Skin of body (tissue), 2 donors: ENCODE measurements around the gene KLHL11. TPM values are rescaled to one million over a fixed set of nuclear protein-coding genes. Genes with fewer than 3 reads are reported as not detected.
"Not testable (repeated sequence)": the region's sequence is repeated elsewhere in the genome, so short reads cannot be mapped to it uniquely, and the experiment has no call there.

ENCODE experiments used
- DNase-seq: peaks from one replicate; lab custom pipeline; 2025; lab: John Stamatoyannopoulos, UW
- total RNA-seq: library from RNA; depleted of rRNA; stranded (reverse); fragments of >200 nt; gene quantifications from one replicate; pipeline ENCODE4 v1.2.3, GENCODE V29; 2014

KLHL11 gene
- total RNA-seq, 1 donor from 2014 or later, result 25.8 TPM

DNA sequence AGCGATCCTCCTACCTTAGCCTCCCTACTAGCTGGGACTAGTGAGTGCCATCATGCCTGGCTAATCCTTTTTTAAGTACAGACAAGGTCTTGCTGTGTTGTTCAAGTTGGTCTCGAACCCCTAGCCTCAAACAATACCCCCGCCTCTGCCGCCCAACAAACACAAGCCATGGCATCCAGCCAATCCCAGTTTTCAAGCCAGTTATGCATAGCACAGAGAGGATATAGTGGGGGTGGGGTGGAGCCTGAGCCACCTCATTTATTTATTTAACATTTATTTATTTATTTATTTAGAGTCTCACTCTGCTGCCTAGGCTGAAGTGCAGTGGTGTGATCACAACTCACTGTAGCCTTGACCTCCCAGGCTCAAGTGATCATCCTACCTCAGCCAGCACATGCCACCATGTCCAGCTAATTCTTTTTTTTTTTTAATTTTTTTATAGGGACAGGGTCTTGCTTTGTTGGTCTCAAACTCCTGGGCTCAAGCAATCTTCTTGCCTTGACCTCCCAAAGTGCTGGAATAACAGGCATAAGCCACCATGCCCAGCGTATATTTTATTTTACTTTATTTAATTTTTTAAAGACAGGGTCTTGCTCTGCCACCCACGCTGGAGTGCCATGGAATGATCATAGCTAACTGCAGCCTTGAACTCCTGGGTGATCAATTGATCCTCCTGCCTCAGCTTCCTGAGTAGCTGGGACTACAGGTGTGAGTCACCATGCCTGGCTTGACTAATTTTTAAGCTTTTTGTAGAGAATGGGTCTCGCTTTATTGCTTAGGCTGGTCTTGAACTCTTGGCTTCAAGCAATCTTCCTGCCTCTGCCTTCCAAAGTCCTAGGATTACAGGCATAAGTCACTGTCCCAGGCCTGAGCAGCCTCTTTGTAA is 26.2 kb upstream of the KLHL11 start:
- DNase-seq, result no peak

DNA sequence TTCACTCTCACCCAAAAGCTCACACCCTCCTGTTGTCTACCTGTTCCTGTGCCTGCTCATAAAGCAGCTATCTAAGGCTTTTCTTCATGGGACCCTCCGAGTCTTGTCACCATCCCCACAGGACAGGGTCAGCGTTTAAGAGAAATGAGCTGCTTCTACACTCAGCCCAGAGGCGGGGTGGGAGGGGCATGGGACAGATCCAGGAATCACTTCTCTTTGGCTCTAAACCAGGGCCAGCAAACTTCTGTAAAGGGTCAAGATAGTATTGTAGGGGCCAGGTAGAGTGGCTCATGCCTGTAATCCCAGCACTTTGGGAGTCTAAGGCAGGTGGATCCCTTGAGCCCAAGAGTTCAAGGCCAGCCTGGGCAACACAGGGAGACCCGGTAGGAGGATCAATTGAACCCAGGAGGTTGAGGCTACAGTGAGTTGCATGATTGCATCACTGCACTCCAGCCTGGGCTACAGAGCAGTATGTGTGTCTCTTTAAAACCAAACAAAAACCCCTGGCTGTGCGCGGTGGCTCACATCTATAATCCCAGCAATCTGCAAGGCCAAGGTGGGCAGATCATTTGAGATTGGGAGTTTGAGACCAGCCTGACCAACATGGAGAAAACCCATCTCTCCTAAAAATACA is 23.2 kb upstream of the KLHL11 start:
- DNase-seq, result no peak

DNA sequence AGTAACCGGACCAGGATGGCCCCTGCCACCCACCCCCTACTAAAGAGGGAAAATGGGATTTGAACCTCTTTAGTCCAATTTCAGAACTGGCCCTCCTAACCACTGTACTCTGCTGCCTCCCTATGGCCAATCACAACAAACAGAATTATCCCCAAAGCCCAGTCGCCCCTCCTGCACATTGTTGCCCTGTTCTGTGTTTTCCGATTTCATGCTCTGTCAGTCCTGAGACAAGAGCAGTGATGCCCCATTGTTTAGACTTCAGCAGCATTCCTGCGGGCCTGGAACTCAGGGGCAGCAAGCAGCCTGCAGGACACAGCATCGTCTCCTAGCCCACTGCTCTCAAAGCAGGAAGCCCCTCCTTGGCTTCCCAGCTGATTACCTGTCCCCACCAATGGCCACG is 20.5 kb upstream of the KLHL11 start:
- DNase-seq, result no peak

DNA sequence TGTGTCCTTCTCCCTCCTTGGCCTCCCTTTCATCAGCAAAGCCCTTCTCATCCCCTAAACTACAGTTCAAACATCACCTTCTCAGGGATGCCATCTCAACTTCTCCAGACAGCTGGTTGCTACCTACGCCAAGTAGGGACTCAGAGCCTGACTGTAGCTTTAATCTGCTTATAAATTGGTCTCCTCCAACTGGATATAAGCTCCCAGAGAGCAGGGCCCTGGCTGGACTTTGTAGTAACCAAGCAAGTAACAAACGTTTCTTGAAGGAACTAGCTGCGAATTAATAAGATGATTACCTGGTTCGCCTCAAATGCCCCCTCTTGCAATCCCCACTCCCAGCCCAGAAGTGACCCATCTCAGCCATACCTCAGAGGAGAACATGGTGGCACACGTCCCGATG is 17.5 kb upstream of the KLHL11 start:
- DNase-seq, result no peak

DNA sequence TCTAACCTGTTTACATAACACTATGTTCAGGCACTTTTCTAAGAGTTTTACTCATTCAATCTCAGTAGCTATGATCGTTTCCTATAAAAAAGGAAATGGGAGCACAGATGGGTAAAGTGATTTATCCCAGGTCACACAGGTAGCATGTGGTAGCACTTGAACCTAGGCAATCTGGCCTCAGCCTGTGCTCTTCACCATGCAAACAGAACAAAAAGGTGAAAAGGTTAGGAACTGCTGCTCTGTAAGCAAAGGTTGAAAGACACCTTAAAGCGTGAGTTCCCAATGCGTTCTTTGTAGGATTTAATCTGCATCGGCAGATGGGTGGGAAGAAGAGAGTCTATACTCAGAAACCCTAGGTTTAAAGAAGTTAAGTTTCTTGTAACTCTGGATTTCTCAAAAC is 14.9 kb upstream of the KLHL11 start:
- no peak for DNase-seq

DNA sequence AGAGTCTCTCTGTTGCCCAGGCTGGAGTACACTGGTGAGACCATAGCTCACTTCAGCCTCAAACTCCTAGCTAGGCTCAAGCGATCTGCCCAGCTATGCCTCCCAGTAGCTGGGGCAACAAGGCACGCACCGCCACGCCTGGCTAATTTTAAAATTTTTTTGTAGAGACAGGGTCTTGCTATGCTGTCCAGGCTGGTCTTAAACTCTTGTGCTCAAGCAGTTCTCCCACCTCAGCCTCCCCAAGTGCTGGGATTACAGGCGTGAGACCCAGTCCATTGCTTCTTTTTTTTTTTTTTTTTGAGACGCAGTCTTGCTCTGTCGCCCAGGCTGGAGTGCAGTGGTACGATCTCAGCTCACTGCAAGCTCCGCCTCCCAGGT is 9.1 kb upstream of the KLHL11 start:
- DNase-seq, result not testable (repeated sequence)

DNA sequence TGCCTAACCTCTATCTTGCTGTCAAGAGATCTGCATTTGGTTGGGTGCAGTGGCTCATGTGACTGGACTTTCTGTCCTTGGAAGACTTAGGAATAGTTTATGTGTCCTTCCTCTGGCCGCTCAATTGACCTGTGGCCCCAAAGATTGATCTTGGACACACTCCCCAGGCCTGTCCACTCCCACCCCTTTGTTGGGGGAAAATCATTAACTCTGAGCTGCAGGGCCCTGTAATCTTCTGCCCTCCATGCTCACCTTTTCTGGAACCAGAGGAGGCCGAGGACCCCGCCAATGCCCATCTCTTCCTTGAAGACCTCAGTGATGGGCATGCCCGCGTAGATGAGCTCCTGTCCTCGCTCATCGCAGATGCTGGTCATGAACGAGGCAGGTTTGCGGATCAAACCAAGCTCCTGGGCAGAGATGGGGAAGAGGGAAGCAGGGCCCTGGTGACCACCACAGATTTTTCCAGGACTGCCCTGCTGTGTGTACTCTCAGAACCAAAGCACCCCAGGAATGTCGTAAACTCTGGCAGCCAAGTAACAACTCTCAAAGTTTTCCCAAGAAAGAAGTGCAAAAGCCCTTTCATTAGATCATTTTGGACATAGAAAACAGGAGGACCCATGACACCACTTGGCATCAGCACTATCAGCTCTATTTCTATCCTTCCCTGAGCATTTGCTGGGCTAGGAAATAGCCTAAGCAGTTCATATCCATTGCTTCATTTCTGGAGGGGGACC is 8.5 kb upstream of the KLHL11 start:
- no peak for DNase-seq

DNA sequence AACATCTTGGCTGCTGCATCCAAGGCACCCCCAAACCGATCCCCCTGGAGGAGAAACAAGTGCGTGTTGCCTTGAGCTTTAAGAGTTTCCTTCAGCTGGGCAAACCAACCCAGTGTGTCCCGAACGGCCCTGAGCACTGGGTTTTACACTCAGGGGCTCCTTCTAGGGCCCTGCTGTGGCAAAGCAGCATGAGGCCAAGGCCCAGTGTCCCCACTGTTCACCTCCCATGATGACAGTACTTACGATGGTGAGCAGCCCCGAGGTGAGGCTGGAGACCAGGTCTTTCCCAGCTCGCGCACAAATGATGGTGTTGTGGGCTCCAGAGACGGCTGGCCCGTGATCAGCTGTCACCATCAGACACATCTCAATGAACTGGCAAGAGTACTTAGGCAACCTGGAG is 6.6 kb upstream of the KLHL11 start:
- no peak for DNase-seq

DNA sequence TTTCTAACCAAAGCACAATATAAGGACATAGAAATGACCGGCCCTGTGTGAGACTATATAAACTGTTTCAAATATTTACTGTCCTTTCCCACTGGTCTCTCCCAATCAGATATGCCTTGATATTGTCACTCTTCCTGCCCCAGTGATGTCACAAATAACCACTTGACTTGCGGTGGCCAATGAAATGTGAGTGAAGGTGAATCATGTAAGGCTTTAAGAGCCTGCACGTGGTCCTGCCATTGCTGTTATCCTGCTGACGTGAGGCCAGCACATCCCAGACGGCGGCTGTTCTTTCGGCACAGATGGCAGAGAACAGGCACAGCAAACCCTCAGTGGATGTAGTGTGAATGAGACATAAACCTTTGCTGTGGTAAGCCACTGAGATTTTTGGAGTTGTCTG is 5.4 kb upstream of the KLHL11 start:
- no peak for DNase-seq

DNA sequence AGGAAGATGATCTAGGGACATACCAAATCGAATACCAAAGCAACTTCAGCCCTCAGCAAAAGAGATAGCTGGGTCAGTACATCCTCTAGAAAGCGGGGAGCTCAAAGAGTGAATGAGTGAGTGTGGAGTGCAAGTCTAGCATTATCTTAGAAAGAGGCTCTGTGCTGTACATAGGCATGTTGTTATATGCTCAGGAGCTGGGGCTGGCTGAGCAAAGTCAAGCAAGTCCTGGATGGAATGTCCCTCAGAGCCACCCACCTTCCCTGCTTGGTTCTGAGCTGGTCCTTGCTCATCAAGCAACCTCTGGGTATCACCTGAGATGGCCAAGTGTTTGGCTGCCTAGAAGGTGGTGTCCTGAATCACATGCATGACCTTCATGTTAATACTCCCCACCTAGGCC is 4.9 kb upstream of the KLHL11 start:
- DNase-seq, result no peak

DNA sequence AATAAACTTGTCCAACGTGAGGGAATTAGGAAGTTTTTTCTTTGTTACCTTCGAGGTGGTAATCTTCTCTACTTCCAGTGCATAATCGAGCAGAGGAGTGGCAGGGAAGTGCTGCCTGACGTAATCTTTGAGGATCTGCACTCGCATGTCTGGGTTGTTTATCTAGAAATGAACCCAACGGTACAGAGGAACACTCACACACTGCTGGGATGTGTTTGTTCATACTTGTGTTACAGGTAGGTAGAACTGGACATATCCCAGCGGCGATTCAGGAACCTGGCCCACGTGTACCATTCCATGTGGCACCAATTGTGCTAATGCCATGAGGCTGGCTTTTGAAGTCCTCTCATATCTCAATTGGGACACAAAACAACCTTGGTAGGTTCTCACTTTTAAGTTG is 4.2 kb upstream of the KLHL11 start:
- no peak for DNase-seq

DNA sequence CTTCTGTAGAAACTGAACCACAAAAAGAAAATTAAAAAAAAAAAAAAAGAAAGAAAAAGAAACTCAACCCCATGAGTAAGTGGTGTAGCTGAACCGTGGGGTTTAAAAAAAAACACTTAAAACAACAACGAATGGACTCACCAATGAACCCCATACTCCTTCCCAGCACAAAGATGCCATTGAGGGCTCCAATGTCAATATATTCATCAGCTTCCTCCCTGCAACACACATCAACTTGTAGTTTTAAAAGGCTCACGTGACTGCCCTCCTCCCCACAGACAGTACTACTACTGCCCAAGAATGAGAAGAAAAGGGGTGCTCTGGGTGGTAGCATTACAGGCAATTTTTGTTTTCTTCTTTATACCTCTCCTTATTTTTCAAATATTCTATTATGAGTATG is 3.3 kb upstream of the KLHL11 start:
- no peak for DNase-seq

DNA sequence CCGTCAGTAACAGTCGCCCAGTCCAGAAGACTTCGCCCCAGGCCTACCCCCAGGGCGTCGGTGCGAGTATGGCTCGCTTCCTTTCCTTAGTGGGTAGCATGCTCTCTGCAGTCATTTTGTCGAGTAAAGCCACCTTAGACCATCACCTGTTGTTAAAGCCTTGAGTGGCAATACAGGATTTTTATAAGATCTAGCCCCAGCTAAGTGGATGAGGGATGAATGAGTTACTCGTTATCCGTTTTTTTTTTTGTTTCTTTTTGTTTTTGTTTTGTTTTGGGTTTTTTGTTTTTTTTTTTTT is 322 bp upstream of the KLHL11 start:
- no peak for DNase-seq

DNA sequence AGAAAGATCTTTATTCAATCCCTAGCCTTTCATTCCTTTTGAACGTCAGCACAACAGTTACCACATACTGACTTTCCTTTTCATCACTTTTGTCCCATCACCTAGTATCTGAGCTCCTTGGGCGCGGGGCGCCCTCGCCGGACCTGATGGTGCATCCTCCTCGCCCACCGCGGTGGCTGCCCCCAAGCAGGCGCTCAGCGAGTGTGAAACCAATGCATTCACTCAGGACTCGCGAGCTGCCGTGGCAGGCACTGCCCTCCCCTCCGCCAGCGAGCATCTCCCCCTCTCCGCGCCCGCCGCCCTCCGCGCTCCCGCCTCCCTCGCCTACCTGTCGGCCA is 756 bp downstream of the KLHL11 start:
- no peak for DNase-seq

DNA sequence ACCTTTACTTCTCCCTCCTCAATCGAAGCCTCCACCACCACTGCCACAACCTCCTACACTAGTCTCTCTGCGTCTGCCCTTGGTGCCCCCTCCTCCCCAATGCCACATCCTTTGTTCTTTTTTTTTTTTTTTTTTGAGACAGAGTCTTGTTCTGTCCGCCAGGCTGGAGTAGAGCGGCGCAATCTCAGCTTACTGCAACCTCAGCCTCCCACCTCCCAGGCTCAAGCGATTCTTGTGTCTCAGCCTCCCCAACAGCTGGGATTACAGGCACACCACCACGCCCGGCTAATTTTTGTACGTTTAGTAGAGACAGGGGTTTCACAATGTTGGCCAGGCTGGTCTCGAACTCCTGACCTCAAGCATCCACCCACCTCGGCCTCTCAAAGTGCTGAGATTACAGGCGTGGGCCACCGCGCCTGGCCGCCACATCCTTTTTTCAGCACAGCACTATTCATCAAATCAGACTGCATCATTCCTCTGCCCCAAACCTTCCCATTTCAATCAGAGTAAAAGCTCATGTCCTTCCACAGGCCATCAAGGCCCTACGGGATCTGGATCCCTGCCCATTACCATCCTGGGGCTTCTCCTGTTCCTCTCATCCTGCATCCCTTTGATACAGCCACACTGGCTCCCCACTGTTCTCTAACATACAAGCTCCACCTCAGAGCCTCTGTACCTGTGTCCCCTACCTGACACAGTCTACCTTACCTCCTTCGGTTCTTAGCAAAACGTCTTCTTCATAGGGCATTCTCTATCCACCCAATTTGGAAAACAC is 2.0 kb downstream of the KLHL11 start:
- no peak for DNase-seq

DNA sequence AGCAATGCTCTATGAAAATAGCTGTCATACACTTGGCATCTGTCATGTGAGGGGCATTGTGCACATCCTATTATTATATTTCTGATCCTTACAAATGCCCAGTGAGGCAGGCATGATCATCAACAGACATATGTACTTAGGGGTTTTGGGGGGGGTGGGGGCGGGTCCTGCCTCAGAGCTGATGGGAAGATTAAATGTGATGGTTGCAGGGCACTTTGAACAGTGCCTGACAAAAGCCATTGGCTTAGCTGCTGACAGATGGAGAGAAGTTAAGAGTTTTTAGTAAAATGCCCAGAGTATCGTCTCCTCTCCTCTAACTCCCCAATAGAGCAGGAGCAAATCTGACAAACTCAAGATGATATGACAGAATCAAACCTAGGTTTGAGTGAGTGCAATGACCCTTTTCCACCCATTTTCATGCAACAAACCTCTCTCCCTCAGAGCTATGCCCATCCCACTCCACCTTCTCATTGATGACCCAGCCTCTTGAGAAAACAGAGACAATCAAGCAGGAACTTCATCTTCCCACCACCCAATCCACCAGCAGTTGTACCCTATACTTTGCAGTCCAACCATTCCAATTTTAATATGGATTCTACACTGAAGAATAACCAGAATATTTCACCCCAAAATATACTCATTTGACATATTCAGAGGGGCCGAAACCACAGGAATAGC is 4.8 kb downstream of the KLHL11 start:
- DNase-seq, result no peak

DNA sequence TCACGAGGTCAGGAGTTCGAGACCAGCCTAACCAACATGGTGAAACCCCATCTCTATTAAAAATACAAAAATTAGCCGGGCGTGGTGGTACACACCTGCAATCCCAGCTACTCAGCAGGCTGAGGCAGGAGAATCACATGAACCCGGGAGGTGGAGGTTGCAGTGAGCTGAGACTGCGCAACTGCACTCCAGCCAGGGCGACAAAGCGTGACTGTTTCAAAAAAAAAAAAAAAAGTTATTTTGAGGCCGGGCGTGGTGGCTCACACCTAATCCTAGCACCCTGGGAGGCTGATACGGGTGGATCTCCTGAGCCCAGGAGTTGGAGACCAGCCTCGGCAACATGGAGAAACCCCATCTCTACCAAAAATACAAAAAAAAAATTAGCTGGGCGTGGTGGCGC is 13.8 kb downstream of the KLHL11 start:
- not testable (repeated sequence) for DNase-seq

DNA sequence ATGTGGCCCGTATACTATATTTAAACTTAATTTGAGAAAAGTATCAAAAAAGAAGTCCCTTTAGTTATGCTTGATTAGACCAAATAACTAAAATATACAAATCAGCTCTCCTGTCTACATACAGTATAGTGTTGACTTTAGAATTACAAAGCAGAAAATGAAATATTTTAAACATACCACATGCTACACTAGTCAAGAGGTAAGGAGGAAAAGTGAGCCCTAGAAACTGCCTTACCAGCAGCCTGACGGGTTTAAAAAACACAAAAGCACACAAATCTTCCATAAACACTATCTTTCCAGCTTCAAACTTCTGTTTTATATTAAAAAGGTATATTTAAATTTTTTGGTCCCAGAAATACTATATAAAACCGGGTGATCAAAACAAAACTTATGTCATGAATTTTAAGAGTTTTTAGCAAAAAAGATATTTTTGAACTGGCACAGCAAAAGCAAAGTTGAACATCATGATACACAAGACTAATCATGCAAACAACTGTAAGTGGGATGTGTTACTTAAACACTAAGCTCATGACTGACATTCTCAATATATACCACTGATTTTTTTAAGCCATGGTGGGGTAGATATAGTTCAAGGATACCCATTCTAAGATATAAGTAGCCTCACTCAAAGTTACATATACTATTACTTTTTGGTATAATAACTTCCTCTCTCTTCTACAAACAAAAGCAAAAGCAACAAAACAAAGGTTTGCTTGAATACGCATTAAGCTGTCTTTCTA is 15.8 kb downstream of the KLHL11 start:
- DNase-seq, result no peak

DNA sequence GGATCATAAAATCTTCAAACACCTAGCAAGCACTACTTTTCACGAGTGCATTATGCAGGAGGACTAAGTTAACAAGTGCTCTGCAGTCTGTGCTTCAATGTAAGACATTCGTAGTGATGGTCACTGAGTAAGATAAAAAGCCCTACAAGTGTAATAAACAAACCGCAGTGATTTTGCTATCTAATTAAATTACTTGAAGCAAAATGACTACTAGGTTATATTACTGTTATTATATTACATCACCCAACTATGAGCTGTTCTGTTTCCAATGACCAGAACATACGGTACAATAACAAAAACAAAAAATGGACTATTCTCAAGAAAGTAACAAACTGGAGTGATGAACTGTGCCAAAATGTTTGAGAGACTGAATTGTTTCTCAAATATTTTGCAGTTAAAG is 16.4 kb downstream of the KLHL11 start:
- DNase-seq, result no peak

DNA sequence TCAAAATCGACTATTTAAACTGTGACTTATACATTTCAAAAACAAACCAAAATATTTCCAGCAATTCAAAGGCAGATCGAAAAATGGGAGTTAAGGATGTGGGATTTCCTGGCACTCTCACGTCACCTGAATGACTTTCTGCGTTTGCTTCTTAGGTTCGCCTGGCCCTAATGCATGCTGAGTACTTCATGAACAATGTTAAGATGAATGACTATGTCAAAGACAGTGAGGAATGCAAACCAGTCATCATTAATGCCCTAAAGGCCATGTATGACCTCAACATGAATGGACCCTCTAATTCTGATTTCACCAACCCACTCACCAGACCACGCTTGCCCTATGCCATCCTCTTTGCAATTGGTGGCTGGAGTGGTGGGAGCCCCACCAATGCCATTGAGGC is 20.3 kb downstream of the KLHL11 start:
- no peak for DNase-seq

DNA sequence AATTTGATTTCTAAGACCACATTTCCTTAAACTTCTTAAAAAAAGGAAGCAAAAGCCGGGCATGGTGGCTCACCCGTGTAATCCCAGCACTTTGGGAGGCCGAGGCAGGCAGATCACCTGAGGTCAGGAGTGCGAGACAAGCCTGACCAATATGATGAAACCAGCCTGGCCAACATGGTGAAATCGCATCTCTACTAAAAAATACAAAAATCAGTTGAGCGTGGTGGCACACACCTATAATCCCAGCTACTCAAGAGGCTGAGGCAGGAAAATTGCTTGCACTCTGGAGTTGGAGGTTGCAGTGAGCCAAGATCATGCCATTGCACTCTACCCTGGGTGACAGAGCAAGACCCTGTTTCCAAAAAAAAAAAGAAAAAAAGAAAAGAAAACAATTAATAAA is 24.4 kb downstream of the KLHL11 start:
- DNase-seq, result not testable (repeated sequence)
